ENCODE data around the gene SPACA4.

SPACA4 gene

GRCh38 chr19:48654299-48655059 lies 47.9 kb downstream of the SPACA4 start:
- ChIA-PET CTCF (no interaction called here), POLR2A (no interaction called here)
- DNase-seq (ENCODE audit: extremely low spot score), result no peak
- TF ChIP-seq CTCF (IDR thresholded peaks at IDR 0.05; ENCODE audit: control extremely low read depth, extremely low read depth, low read depth, missing control alignments), result no peak

DNA sequence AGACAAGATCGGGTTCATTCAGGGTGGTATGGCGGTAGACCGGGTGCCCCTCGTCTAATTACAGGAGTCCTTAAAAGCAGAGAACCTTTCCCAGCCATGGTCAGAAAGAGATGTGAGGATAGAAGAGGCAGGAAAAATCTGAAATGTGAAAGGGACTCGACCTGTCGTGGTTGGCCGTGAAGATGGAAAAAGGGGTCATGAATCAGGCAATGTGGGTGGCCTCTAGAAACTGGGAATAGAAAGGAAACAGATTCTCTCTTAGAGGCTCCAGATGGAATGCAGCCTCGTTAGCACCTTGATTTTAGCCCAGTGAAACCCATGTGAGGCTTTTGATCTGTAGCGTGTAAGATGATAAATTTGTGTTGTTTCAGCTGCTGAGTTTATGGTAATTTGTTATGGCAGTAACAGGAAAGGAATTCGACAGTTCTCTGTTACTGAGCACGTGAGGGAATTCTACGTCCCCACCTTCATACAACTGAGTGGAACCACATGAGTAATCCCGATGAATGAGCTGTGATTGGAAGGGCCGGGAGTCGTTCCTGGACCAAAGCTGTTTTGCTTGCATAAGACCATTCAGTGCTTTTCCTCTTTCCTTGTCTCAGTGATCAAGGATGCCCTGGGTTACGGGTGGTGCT lies 50.4 kb downstream of the SPACA4 start:
- no peak for TF ChIP-seq CTCF (IDR thresholded peaks at IDR 0.05; ENCODE audit: control extremely low read depth, extremely low read depth, low read depth, missing control alignments)
- ChIA-PET CTCF (interaction anchor here (1.0 to 1.4 kb wide), 3 partner anchors 10 to 68 kb away, joined by 3 read pairs; no protein-coding TSS in a partner anchor), POLR2A (no interaction called here)
- DNase-seq (ENCODE audit: extremely low spot score), result no peak
